K562 (cell line): Measurements from ENCODE around the gene DHRS4L2. TPM values are rescaled to one million over a fixed set of nuclear protein-coding genes. Genes with fewer than 3 reads are reported as not detected.

ENCODE experiments used
- ARID1B ChIP-seq: fragments of 450-650 bp; IDR thresholded peaks from 2 replicates; pipeline ENCODE4 v1.6.1; 2016; ENCODE audit warnings: antibody characterized with exemption, mild to moderate bottlenecking, inconsistent platforms
- ARID3B ChIP-seq: fragments of 250-450 bp; sonication (Bioruptor Pico); IDR thresholded peaks from 2 replicates; pipeline ENCODE4 v1.4.0; 2020; ENCODE audit warnings: borderline replicate concordance
- E2F1 ChIP-seq: sonication (generic); formaldehyde crosslinking; IDR thresholded peaks from 2 replicates; pipeline ENCODE4 v1.8.1; 2023; ENCODE audit warnings: mild to moderate bottlenecking, missing genetic modification reagents, moderate library complexity
- ETV1 ChIP-seq: fragments of 450-650 bp; conservative IDR thresholded peaks from 2 replicates; pipeline ENCODE4 v1.6.1; 2016; ENCODE audit warnings: missing genetic modification characterization, control low read depth, low read depth, missing compliant biosample characterization
- POLR2H ChIP-seq: IDR thresholded peaks from 2 replicates; pipeline ENCODE4 v1.6.1; 2016; ENCODE audit warnings: missing genetic modification characterization, low read depth, mild to moderate bottlenecking, control low read depth, missing compliant biosample characterization, moderate library complexity
- SIN3B ChIP-seq: fragments of 450-650 bp; IDR thresholded peaks from 2 replicates; pipeline ENCODE4 v1.6.1; 2017; ENCODE audit warnings: low read depth, mild to moderate bottlenecking, moderate library complexity
- SMARCB1 ChIP-seq: IDR thresholded peaks from 2 replicates; pipeline ENCODE4 v1.6.1; 2011; ENCODE audit warnings: improper control_type of control experiment, low read depth; ENCODE audit not compliant: insufficient read length
- THAP12 ChIP-seq: fragments of 250-450 bp; sonication (Bioruptor Pico); IDR thresholded peaks from 2 replicates; pipeline ENCODE4 v1.9.0; 2021; ENCODE audit warnings: mild to moderate bottlenecking, inconsistent platforms
- THAP7 ChIP-seq: fragments of 250-450 bp; sonication (Bioruptor Pico); IDR thresholded peaks from 2 replicates; pipeline ENCODE4 v1.5.0; 2021
- ZBTB8A ChIP-seq: fragments of 450-650 bp; IDR thresholded peaks from 2 replicates; pipeline ENCODE4 v1.6.1; 2018; ENCODE audit warnings: mild to moderate bottlenecking, moderate library complexity; ENCODE audit not compliant: partially characterized antibody
- ZNF212 ChIP-seq: fragments of 450-650 bp; formaldehyde crosslinking; IDR thresholded peaks from 2 replicates; pipeline ENCODE4 v1.4.0; 2020; ENCODE audit warnings: mild to moderate bottlenecking
- ZNF668 ChIP-seq: fragments of 250-450 bp; sonication (Bioruptor Pico); IDR thresholded peaks from 2 replicates; pipeline ENCODE4 v1.8.0; 2022; ENCODE audit warnings: mild to moderate bottlenecking, inconsistent platforms
- polyA plus RNA-seq, 8 experiments: library from polyadenylated mRNA; depleted of rRNA in 4 of 8; stranded (reverse) in 5 of 8; unstranded in 3 of 8; fragments of >200 nt; fragmentation: Nextera tagmentation in 2 of 8; fragmentation: Illumina TruSeq in 1 of 8; extraction: Ambion mirVana in 2 of 8; extraction: Trizol in 1 of 8; gene quantifications; 2 replicates each; pipeline versions ENCODE4 v1.2.1 to v1.2.3, GENCODE V29; 2011 to 2014; ENCODE audit warnings: inconsistent platforms in 1 of 8, missing spikeins in 1 of 8
- total RNA-seq, 7 experiments: library from RNA; depleted of rRNA in 6 of 7; stranded (reverse); fragments of >200 nt in 6 of 7; fragmentation: Illumina TruSeq in 2 of 7; extraction: Trizol in 2 of 7; gene quantifications; 2 replicates each; pipeline versions ENCODE4 v1.2.1 to v1.2.3, GENCODE V29; 2011 to 2021; ENCODE audit warnings: low replicate concordance in 1 of 7
- TF ChIP-seq, protein P1 (sequence below), 2 experiments: fragments of 150-350 bp in 1 of 2; IDR thresholded peaks; 2 replicates each; pipeline ENCODE4 v1.6.1; 2012 to 2016; ENCODE audit warnings: low read depth in 2 of 2, low read length in 2 of 2, mild to moderate bottlenecking in 1 of 2, moderate library complexity in 1 of 2
- TF ChIP-seq, protein P2 (sequence below): fragments of 450-650 bp; IDR thresholded peaks from one replicate; pipeline ENCODE4 v1.6.1; 2018; ENCODE audit warnings: mild to moderate bottlenecking, moderate library complexity; ENCODE audit not compliant: partially characterized antibody

Gene DHRS4L2
- total and polyA plus RNA-seq, 9 of the 15 experiments (the other 6 are each of a cell fraction or from before 2014, with no cell fraction given), result 2.3 to 13.7 (median 8.1) TPM

DNA sequence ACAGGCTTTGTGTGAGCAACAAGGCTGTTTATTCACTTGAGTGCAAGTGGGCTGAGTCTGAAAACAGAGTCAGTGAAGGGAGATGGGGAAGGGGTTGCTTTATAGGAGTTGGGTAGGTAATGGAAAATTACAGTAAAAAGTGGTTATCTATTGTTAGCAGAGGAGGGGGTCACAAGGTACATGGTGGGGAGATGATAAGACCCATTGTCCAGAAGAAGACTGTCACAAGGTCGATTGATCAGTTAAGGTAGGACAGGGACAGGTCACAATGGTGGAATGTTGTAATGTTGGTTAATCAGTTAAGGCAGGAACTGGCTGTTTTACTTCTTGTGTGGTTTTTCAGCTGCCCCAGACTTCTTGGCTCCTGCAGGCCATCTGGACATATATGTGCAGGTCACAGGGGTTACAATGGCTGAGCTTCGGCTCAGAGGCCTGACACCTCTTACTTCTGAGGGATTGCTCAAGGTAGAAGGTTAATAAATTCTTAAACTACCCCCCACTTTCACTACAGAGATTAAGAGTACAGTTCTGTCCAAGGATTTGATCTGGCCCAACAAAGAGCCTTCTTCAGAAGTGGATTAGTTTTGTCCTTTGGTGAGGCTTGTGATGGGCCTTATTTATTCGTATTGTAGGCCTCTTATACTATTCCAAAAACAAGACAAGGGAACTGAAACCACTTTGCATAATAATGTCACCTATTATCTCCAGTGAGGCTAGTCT is 49.0 kb upstream of the DHRS4L2 start (continued):
- TF ChIP-seq E2F1 (CRISPR knock-in tag) (no peak), ARID1B (peak; percentile 60), ZNF668 (CRISPR knock-in tag) (peak; percentile 95; the same call in 1 of the 2 replicates), SMARCB1 (no peak), ARID3B (CRISPR knock-in tag) (peak; percentile 60; the same call in 1 of the 2 replicates), POLR2H (tag) (no peak), ZBTB8A (no peak), SIN3B (no peak), ZNF212 (CRISPR knock-in tag) (0 out of 2 replicates have a peak, but pooled peaks have one; percentile 67), THAP12 (CRISPR knock-in tag) (no peak), THAP7 (CRISPR knock-in tag) (no peak), ETV1 (tag) (no peak)
- TF ChIP-seq, protein P1, sequence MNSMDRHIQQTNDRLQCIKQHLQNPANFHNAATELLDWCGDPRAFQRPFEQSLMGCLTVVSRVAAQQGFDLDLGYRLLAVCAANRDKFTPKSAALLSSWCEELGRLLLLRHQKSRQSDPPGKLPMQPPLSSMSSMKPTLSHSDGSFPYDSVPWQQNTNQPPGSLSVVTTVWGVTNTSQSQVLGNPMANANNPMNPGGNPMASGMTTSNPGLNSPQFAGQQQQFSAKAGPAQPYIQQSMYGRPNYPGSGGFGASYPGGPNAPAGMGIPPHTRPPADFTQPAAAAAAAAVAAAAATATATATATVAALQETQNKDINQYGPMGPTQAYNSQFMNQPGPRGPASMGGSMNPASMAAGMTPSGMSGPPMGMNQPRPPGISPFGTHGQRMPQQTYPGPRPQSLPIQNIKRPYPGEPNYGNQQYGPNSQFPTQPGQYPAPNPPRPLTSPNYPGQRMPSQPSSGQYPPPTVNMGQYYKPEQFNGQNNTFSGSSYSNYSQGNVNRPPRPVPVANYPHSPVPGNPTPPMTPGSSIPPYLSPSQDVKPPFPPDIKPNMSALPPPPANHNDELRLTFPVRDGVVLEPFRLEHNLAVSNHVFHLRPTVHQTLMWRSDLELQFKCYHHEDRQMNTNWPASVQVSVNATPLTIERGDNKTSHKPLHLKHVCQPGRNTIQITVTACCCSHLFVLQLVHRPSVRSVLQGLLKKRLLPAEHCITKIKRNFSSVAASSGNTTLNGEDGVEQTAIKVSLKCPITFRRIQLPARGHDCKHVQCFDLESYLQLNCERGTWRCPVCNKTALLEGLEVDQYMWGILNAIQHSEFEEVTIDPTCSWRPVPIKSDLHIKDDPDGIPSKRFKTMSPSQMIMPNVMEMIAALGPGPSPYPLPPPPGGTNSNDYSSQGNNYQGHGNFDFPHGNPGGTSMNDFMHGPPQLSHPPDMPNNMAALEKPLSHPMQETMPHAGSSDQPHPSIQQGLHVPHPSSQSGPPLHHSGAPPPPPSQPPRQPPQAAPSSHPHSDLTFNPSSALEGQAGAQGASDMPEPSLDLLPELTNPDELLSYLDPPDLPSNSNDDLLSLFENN (IDR thresholded peaks at IDR 0.05; ENCODE audit: low read depth in 2 of 2, low read length in 2 of 2), result no peak
- TF ChIP-seq, protein P2, sequence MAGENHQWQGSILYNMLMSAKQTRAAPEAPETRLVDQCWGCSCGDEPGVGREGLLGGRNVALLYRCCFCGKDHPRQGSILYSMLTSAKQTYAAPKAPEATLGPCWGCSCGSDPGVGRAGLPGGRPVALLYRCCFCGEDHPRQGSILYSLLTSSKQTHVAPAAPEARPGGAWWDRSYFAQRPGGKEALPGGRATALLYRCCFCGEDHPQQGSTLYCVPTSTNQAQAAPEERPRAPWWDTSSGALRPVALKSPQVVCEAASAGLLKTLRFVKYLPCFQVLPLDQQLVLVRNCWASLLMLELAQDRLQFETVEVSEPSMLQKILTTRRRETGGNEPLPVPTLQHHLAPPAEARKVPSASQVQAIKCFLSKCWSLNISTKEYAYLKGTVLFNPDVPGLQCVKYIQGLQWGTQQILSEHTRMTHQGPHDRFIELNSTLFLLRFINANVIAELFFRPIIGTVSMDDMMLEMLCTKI, result no peak
